ENCODE measurements around the gene CNKSR3.

DNA sequence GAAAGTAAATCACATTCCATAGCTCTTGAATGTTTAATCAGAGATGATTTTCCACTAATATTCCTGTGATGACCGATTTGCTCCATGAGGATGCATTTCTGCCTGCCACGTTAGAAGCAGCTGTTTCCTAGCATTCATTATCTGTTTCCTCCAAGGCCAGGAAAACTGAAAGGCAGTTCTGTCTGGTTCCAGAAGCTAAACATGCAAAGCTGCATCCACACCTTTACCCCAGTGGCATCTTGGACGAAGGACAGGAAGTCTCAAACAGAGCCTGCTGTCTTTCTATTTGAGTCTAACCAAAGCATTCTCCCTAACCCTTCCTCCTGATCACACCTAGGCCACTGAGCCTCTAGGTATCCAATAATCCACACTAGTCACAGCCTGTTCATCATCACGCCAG lies 27.6 kb downstream of the CNKSR3 start:
- TF ChIP-seq, protein P1, sequence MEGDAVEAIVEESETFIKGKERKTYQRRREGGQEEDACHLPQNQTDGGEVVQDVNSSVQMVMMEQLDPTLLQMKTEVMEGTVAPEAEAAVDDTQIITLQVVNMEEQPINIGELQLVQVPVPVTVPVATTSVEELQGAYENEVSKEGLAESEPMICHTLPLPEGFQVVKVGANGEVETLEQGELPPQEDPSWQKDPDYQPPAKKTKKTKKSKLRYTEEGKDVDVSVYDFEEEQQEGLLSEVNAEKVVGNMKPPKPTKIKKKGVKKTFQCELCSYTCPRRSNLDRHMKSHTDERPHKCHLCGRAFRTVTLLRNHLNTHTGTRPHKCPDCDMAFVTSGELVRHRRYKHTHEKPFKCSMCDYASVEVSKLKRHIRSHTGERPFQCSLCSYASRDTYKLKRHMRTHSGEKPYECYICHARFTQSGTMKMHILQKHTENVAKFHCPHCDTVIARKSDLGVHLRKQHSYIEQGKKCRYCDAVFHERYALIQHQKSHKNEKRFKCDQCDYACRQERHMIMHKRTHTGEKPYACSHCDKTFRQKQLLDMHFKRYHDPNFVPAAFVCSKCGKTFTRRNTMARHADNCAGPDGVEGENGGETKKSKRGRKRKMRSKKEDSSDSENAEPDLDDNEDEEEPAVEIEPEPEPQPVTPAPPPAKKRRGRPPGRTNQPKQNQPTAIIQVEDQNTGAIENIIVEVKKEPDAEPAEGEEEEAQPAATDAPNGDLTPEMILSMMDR (conservative IDR thresholded peaks at IDR 0.05), result no peak
- TF ChIP-seq ZFX (IDR thresholded peaks at IDR 0.05), result no peak

Data from C4-2B (cell line).